H7 (cell line): ENCODE data around the gene GPR39. TPM values are rescaled to one million over a fixed set of nuclear protein-coding genes. Genes with fewer than 3 reads are reported as not detected.
"Not testable (repeated sequence)": the region's sequence is repeated elsewhere in the genome, so short reads cannot be mapped to it uniquely, and the experiment has no call there.

Experiments used
- DNase-seq: peaks from one replicate; pipeline ENCODE4 v3.0.0; 2012
- H3K27me3 ChIP-seq: 2 replicates; pipeline ENCODE4 v1.6.0; 2011; ENCODE audit warnings: mild to moderate bottlenecking, low read length; ENCODE audit not compliant: control insufficient read depth, insufficient read depth
- H3K36me3 ChIP-seq: replicated peaks from 2 replicates; pipeline ENCODE4 v1.5.1; 2011; ENCODE audit warnings: low read length; ENCODE audit not compliant: control insufficient read depth, insufficient read depth
- H3K4me3 ChIP-seq: 2 replicates; pipeline ENCODE4 v1.5.1; 2011; ENCODE audit warnings: low read depth, mild to moderate bottlenecking, control low read depth, low read length, moderate library complexity; ENCODE audit not compliant: insufficient read depth
- total RNA-seq: library from RNA; depleted of rRNA; stranded (reverse); fragments of >200 nt; shearing (Covaris generic); gene quantifications from 2 replicates; pipeline ENCODE4 v1.2.3, GENCODE V29; 2014

Gene GPR39
- total RNA-seq, 1 experiment from 2014 or later, result 6.2 TPM

GRCh38 chr2:132397042-132397441 is 19.6 kb upstream of the GPR39 start:
- H3K36me3 ChIP-seq, DNase-seq, H3K4me3 ChIP-seq, H3K27me3 ChIP-seq: not testable (repeated sequence)

DNA sequence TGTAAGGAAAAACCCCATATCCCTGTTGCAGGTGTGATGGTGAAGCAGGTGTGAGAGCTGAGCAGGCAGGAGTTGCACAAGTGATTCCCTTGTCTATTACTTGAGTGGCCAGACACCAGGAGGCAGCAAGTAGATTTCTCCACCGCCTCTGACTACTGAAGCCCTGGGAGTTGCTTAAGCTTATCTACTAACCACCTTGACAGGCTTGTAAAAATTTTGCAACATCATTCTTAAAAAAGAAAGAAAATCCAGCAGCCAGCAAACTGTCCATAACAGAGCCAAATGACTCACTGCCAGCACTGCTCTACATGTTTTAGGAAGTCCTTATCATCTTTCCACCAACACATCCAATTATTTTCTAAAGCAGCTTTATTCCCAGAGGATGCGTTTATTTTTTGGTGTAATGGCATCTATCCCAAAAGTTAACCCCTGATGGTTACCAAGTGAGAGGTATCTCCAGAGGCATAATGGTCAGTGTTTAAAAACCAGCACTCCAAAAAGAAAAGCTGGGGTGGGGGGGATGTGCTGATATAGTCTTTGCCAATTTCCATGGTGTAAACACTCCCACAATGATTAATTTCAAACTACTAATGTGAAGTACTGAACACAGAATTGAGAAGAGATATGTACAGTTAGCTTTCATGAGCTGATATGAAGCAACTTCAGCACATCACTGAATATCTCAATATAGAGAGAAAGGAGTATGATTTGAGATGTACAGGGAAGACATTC is 16.3 kb upstream of the GPR39 start:
- Histone ChIP-seq H3K36me3 (no peaks in the 10 kb centered on the region), H3K27me3 (no peaks in the 10 kb centered on the region; the same call in 1 of the 2 replicates), H3K4me3 (no peak overlapping the region)
- no peak for DNase-seq

DNA sequence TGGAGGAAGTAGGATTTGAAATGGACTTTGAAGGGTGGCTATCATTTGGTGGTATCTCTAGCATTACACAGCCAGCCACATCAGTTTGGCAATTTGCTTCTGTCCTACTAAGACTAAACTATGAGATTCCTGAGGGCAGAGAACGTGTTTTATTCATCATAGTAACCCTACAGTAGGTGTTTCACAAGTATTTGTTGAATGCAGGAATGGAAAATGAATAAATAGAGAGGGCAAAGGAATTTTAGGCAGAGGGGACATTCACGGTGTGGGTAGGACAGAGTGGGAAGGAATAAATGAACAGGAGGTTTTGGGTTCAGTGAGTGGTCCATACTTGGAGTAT is 15.7 kb upstream of the GPR39 start:
- no peaks in the 10 kb centered on the region for H3K36me3 ChIP-seq
- no peak overlapping the region for H3K4me3 ChIP-seq
- no peak for DNase-seq
- no peaks in the 10 kb centered on the region; the same call in 1 of the 2 replicates for H3K27me3 ChIP-seq

GRCh38 chr2:132401326-132401725 is 15.3 kb upstream of the GPR39 start:
- DNase-seq, result no peak
- Histone ChIP-seq H3K4me3 (no peak overlapping the region), H3K27me3 (no peaks in the 10 kb centered on the region; the same call in 1 of the 2 replicates), H3K36me3 (no peaks in the 10 kb centered on the region)

DNA sequence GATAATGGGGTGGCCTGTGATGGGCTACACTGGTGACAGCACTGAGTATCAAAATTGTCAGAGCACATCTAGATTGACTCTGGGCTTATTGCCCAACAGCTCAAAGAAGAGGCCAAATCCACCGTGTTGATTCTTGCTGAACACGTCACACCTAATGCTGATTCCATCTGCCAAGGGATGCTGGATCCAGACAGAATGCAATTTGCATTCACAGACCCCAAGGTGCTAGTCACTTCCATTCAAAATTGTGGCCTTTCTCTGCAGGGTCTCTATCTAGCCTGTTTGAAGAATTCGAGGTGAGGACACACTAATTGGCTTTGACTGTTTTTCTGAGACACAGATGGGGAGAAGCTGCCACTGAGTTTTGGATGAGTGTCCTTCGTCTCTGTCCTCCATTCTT is 13.5 kb upstream of the GPR39 start:
- Histone ChIP-seq H3K36me3 (no peaks in the 10 kb centered on the region), H3K4me3 (no peak overlapping the region), H3K27me3 (no peaks in the 10 kb centered on the region)
- DNase-seq, result no peak

GRCh38 chr2:132404056-132404455 is 12.5 kb upstream of the GPR39 start:
- no peaks in the 10 kb centered on the region for H3K27me3 ChIP-seq
- no peak overlapping the region for H3K4me3 ChIP-seq
- DNase-seq, result no peak
- H3K36me3 ChIP-seq, result no peaks in the 10 kb centered on the region

DNA sequence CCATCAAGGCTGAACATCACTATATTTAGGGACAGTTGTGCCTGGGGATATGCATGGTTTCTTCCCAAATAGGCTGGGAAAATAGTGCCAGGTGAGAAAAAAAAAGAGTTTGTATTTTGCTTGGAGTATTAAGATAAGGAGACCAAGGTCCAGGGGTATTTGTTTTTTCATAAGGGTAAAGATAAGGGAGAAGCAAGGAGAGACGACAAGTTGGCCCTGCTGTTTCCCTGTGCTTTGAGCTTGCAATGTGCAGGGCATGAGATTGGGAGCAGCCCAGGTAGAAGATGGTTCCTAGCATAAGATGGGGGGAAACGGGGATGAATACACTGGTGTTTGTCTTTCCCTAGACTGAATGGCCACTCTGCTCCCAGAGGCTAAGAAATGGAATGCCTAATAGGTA is 8.8 kb upstream of the GPR39 start:
- no peaks in the 10 kb centered on the region for H3K36me3 ChIP-seq
- H3K27me3 ChIP-seq, result peaks cover 3% of the 10 kb centered on the region; the same call in 1 of the 2 replicates
- H3K4me3 ChIP-seq, result no peak overlapping the region
- no peak for DNase-seq

- DNase-seq, result no peak
Measured at GRCh38 chr2:132412021-132412420, 4.6 kb upstream of the GPR39 start.

GRCh38 chr2:132414081-132414480 is 2.5 kb upstream of the GPR39 start:
- no peak for DNase-seq
- no peak overlapping the region for H3K4me3 ChIP-seq
- H3K36me3 ChIP-seq, result no peaks in the 10 kb centered on the region
- H3K27me3 ChIP-seq, result peaks cover 42% of the 10 kb centered on the region

More at GRCh38 chr2:132412021-132412420, 4.6 kb upstream of the GPR39 start:
- H3K36me3 ChIP-seq, result no peaks in the 10 kb centered on the region
- no peak overlapping the region for H3K4me3 ChIP-seq
- peaks cover 27% of the 10 kb centered on the region for H3K27me3 ChIP-seq

DNA sequence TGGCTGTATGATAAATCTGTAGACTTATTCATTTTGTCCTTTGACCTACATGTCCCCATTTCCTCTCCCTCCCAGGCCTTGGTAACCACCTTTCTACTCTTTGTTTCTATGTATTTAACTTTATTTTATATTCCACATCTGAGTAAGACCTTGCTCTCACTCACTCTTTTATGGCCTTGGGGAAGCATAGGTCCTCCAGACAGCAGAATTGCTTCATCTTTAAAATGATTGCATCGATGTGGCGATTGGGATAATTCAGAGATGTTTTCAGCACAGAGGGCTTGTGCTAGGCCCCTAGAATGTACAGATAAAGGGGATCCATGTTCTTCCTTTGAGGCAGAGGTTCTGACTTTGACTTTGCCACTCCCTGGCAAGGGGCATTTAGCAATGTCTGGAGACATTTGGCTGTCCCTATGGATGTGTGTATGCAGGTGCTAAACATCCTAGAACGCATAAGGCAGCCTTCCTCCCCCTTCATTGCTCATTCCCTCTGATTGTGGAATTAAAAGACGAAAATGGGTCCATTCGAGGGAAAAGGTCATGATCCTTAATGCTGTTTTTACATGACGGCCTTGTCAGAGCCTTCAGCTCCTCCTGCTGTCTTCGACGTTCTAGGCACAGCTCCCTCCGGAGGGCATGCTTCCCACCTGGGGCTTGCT is 1.2 kb upstream of the GPR39 start:
- DNase-seq, result peak; percentile 56
- H3K4me3 ChIP-seq, result peak overlapping the region; percentile 52; the same call in 1 of the 2 replicates
- H3K27me3 ChIP-seq, result peaks cover 44% of the 10 kb centered on the region
- no peaks in the 10 kb centered on the region for H3K36me3 ChIP-seq

- peak; percentile 83 for DNase-seq
- Histone ChIP-seq H3K36me3 (no peaks in the 10 kb centered on the region), H3K27me3 (peaks cover 48% of the 10 kb centered on the region), H3K4me3 (peak overlapping the region; percentile 52)
Measured at GRCh38 chr2:132415915-132416722, 486 bp upstream of the GPR39 start.

DNA sequence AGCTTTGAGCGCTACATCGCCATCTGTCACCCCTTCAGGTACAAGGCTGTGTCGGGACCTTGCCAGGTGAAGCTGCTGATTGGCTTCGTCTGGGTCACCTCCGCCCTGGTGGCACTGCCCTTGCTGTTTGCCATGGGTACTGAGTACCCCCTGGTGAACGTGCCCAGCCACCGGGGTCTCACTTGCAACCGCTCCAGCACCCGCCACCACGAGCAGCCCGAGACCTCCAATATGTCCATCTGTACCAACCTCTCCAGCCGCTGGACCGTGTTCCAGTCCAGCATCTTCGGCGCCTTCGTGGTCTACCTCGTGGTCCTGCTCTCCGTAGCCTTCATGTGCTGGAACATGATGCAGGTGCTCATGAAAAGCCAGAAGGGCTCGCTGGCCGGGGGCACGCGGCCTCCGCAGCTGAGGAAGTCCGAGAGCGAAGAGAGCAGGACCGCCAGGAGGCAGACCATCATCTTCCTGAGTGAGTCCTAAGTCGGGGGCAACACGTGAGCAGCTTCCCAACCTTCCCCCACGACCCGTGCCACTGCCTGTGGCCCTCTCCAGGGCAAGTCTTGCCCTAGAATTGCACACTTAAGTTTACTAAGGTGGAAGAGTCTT is 928 bp downstream of the GPR39 start:
- H3K27me3 ChIP-seq, result peaks cover 45% of the 10 kb centered on the region
- DNase-seq, result no peak
- no peak overlapping the region for H3K4me3 ChIP-seq

DNA sequence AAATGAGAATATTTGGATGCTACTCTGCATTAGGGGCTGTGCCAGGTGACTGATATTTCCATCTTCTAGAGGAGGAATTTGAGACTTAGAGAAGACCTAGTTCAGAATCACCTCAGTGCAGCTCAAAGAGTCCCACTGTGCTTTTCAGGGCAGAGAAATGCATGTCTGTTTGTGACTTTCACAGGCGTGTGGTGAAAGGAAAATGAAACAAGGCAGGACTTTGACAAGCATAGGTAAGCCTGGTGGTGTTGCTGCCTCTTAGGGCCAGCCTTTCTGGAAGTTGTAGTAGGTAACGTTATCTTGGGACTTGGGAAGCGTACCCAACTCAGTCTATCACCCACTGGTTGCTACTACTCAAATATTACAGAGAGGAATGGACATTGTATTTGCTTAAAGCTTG is 2.6 kb downstream of the GPR39 start:
- Histone ChIP-seq H3K36me3 (no peaks in the 10 kb centered on the region), H3K4me3 (no peak overlapping the region; the same call in 1 of the 2 replicates), H3K27me3 (peaks cover 50% of the 10 kb centered on the region)
- no peak for DNase-seq

More for the DNA sequence above, 928 bp downstream of the GPR39 start:
- no peaks in the 10 kb centered on the region for H3K36me3 ChIP-seq

GRCh38 chr2:132419941-132420340 is 3.3 kb downstream of the GPR39 start:
- DNase-seq, result no peak
- H3K27me3 ChIP-seq, result peaks cover 51% of the 10 kb centered on the region
- no peak overlapping the region for H3K4me3 ChIP-seq
- H3K36me3 ChIP-seq, result no peaks in the 10 kb centered on the region
